Measurements from ENCODE around the gene MPP2. TPM values are rescaled to one million over a fixed set of nuclear protein-coding genes. Genes with fewer than 3 reads are reported as not detected.

The MPP2 gene
- total RNA-seq, 2 donors from 2014 or later = 1.6 to 2.6 TPM

DNA sequence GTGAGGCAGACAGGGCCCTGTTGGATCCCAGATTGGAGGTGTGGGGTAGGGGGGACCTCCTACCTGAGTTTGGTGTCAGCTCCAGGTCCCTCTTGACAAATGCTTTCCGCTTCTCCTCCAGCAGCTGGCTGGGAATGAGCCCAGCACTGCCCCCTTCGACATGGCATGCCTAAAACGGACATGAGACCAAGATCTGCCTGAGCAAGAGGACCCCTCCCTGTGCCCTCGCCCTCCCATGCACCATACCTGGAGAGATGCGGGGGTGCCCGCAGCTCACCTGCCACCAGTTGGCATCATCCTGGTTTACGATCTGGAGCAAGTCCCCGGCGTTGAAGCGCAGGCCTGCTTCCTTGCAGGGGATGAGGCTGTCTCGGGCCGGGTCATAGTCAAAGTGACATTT is 26.2 kb downstream of the MPP2 start:
- intact Hi-C loops (cut with DNase I) = no loop called here
- no peaks in the 10 kb centered on the region for H3K9me3 ChIP-seq
- WGBS, 2 donors = 80 to 85% methylated on average over 9 to 11 of the region's 12 CpGs
- ATAC-seq (no peak), DNase-seq (no peak)
- no peak overlapping the region for H3K27ac ChIP-seq
- no peaks in the 10 kb centered on the region for H3K36me3 ChIP-seq (replicated peaks in 1 of 2; ENCODE audit: insufficient read depth in 1 of 2, low read depth in 2 of 2)
- TF ChIP-seq POLR2A (IDR thresholded peaks at IDR 0.05) = no peak
- TF ChIP-seq, protein P1, sequence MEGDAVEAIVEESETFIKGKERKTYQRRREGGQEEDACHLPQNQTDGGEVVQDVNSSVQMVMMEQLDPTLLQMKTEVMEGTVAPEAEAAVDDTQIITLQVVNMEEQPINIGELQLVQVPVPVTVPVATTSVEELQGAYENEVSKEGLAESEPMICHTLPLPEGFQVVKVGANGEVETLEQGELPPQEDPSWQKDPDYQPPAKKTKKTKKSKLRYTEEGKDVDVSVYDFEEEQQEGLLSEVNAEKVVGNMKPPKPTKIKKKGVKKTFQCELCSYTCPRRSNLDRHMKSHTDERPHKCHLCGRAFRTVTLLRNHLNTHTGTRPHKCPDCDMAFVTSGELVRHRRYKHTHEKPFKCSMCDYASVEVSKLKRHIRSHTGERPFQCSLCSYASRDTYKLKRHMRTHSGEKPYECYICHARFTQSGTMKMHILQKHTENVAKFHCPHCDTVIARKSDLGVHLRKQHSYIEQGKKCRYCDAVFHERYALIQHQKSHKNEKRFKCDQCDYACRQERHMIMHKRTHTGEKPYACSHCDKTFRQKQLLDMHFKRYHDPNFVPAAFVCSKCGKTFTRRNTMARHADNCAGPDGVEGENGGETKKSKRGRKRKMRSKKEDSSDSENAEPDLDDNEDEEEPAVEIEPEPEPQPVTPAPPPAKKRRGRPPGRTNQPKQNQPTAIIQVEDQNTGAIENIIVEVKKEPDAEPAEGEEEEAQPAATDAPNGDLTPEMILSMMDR (IDR thresholded peaks at IDR 0.05) = no peak
- peaks cover 4% of the 10 kb centered on the region for H3K4me1 ChIP-seq
- no peaks in the 10 kb centered on the region for H3K27me3 ChIP-seq
- H3K4me3 ChIP-seq = no peak overlapping the region

DNA sequence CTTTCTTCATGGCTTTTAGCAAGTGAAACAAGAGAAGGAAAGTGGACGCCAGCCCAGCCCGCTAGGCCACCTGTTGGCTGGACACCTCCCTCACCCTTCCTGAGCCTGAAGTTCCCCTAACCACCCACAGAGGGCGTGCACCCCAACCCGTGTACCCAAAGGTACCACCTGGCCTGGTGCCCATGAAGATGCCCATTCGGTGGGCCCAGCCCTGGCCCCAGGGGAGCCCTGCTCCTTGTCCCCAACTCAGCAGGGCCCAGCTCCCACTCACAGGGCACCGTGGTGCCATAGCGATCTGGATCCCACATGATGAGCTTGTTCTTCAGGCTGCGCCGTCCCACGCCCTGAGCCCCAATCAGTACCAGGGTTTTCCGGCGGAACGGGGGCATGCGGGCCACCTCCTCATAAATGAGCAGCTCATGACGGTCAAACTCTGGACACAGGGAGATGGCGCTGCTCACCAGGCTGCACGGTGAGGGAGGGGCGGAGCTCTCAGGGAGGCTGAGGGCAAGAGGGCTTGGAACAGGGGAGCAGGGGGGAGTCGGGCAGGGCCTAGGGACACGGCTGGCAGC is 26.8 kb downstream of the MPP2 start:
- H3K4me1 ChIP-seq = peaks cover 4% of the 10 kb centered on the region
- no peaks in the 10 kb centered on the region for H3K9me3 ChIP-seq
- 65 to 74% methylated on average over 16 to 20 of the region's 20 CpGs for WGBS, 2 donors
- DNase-seq (peak; percentile 63 to 82 (median 70)), ATAC-seq (peak; percentile 49)
- H3K36me3 ChIP-seq (replicated peaks in 1 of 2; ENCODE audit: insufficient read depth in 1 of 2, low read depth in 2 of 2) = no peaks in the 10 kb centered on the region
- H3K4me3 ChIP-seq = no peak overlapping the region
- no peak for TF ChIP-seq POLR2A (IDR thresholded peaks at IDR 0.05)
- TF ChIP-seq, protein P1 (IDR thresholded peaks at IDR 0.05) = peak; percentile 52 to 81 (median 71)
- intact Hi-C loops (cut with DNase I) = no loop called here
- H3K27ac ChIP-seq = no peak overlapping the region
- no peaks in the 10 kb centered on the region for H3K27me3 ChIP-seq

DNA sequence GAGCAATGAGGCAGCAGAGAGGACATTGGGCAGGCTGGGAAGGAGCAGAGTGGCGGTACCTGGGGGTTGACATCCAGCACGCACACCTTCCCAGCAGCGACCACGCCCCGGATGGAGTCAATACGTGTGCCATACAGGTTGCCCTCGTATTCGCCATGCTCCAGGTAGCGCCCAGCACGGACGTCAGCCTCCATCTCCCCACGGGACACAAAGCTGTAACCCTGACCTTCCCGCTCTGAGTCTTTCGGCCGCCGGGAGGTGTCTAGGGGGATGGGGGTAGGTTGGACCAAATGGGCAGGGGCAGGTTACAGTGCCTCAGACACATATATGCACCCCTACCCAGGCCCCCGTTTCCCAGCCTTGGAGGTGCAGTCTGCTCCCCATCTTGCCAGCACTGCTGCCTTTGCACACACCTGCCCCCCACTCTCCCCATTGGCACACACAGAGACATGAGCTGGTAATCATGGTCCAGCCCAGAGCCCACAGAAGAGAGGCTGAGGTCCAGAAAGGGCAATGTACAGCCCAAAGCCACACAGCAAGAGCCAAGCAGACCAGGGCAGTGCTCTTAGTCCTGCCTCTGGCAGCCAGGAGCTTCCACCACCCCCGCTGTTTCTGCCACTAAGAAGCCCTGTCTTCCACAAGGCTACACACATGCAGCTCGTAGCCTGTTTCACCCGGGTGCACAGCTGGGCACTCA is 27.5 kb downstream of the MPP2 start:
- intact Hi-C loops (cut with DNase I) = no loop called here
- no peaks in the 10 kb centered on the region for H3K36me3 ChIP-seq (replicated peaks in 1 of 2; ENCODE audit: insufficient read depth in 1 of 2, low read depth in 2 of 2)
- no peaks in the 10 kb centered on the region for H3K27me3 ChIP-seq
- DNase-seq = no peak
- TF ChIP-seq, protein P1 (IDR thresholded peaks at IDR 0.05) = no peak
- no peak for TF ChIP-seq POLR2A (IDR thresholded peaks at IDR 0.05)
- no peak overlapping the region for H3K27ac ChIP-seq
- WGBS, 2 donors = 82 to 83% methylated on average over 18 to 20 of the region's 20 CpGs
- peaks cover 4% of the 10 kb centered on the region for H3K4me1 ChIP-seq
- no peaks in the 10 kb centered on the region for H3K9me3 ChIP-seq
- H3K4me3 ChIP-seq = no peak overlapping the region
- no peak for ATAC-seq

DNA sequence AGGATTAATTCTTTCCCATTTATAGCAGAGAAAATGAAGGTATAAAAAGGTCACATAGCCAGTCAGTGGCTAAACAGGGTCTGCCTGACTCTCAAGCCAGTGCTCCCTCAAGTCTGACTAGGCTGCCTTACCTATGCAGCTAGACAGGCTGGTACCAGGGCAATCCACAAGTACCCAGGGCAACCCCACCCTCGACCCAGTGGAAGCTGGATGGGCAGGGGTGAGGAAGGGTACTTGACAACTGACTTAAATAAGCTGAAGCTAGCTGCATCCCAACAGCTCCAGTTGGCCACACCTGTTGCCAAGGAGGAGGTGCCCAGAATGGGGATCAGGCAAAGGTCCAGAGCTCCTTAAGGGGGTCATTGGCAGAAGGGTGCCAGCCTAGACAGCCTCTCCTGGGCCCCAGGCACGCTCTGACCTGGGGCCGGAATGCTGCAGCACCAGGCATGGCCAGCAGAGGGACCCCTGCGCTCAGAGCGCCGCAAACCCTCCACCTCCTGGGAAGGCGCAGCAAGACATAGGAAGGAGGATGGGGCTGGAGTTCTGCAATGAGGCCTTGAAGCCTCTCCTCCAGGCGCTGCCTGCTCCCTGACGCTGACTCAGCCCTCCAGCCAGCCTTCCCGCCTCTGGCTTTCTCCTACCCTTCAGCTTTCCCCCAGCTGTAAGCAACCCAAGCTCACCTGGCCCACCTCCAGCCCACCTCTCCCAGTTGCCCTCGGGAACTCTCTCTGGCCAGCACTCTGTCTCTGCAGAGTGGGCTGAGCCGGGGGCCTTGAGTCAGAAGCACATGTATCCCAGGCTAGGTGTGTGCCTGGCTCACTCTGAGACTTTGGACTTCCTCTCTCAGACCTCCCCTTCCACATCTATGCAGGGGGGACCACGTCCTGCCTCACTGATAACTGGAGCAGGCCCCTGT is 28.8 kb downstream of the MPP2 start:
- peaks cover 4% of the 10 kb centered on the region for H3K4me1 ChIP-seq
- H3K27ac ChIP-seq = no peak overlapping the region
- ATAC-seq (peak; percentile 89), DNase-seq (peak; percentile 67 to 79 (median 76))
- no peaks in the 10 kb centered on the region for H3K36me3 ChIP-seq (replicated peaks in 1 of 2; ENCODE audit: insufficient read depth in 1 of 2, low read depth in 2 of 2)
- no peaks in the 10 kb centered on the region for H3K9me3 ChIP-seq
- no peak overlapping the region for H3K4me3 ChIP-seq
- TF ChIP-seq, protein P1 (IDR thresholded peaks at IDR 0.05) = peak; percentile 88 to 97 (median 92)
- no peak for TF ChIP-seq POLR2A (IDR thresholded peaks at IDR 0.05)
- intact Hi-C loops (cut with DNase I) = no loop called here
- no peaks in the 10 kb centered on the region for H3K27me3 ChIP-seq
- WGBS, 2 donors = 16 to 29% methylated on average over 4 to 13 of the region's 13 CpGs

Measured in body of pancreas (tissue), 4 donors.